HPDE6-E6E7 (cell line): ENCODE measurements around the gene CDK6.

Source experiments
- DNase-seq: peaks from one replicate; pipeline ENCODE4 v3.0.0; 2011; ENCODE audit warnings: missing footprints; ENCODE audit errors: extremely low spot score

Gene CDK6

GRCh38 chr7:92794391-92794790 is 42.0 kb downstream of the CDK6 start:
- no peak for DNase-seq

DNA sequence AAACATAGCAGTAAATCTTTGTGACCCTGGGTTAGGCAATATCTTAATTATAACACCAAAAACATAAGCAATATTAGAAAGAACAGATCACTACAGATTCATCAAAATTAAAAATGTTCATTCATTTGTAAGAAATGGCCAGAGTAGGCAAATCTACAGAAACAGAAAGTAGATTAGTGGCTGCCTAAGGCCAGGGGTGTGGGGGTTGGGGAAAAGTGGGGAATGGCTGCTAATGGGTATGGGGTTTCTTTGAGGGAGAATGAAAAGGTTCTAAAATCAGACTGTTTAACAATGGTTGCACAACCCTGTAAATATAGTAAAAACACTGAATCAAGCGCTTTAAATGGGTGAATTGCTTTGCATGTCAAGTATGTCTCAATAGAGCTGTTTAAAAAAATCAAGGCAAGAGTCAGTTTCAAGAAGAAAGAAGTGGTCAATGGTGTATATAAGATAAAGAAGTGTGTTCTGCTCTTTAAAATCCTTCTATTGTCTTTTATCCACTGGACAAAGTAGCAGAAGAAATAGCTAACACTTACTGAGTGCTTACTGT is 42.6 kb downstream of the CDK6 start:
- no peak for DNase-seq

DNA sequence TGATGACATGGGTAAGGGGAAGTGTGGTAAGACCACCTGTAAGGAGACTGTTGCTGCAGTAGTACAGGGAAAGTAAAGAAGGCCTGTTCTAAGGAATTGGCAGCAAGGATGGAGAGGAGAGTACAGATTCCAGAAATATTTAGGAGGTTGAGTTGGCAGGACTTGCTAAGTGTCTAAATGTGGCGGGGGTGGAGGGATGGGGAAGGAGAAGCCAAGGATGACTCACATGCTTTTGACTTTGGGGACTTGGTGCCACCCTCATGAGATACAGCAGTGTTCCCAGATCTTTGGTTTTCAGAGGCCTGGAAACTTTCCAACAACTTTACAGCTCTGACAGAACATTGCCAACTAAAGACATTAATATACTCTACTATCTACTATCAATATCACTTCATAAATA is 45.4 kb downstream of the CDK6 start:
- no peak for DNase-seq

GRCh38 chr7:92788559-92789183 is 47.7 kb downstream of the CDK6 start:
- DNase-seq: no peak

GRCh38 chr7:92785923-92786322 is 50.5 kb downstream of the CDK6 start:
- no peak for DNase-seq

- DNase-seq: no peak
Observed at GRCh38 chr7:92784935-92785334, 51.4 kb downstream of the CDK6 start.

GRCh38 chr7:92783260-92784201 is 52.8 kb downstream of the CDK6 start:
- DNase-seq: no peak

DNA sequence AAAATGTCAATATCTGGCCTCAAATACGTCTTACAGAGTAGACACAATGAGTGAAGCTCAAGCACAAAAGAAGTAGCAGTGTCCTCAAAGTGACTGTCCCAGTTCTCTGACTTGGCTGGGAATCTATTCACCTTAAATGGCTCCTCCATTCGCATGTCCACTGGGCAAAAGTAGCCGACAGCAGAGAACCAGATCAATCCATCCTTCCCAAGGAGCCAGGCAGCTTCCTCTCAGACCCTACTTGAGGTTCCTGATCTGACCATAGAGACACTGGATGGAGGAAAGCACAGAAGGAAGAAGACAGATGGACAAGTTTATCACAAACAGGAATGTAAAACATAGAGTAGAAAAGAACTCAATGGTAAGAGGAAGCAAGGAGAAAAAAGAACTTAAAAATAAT is 53.5 kb downstream of the CDK6 start:
- no peak for DNase-seq

DNA sequence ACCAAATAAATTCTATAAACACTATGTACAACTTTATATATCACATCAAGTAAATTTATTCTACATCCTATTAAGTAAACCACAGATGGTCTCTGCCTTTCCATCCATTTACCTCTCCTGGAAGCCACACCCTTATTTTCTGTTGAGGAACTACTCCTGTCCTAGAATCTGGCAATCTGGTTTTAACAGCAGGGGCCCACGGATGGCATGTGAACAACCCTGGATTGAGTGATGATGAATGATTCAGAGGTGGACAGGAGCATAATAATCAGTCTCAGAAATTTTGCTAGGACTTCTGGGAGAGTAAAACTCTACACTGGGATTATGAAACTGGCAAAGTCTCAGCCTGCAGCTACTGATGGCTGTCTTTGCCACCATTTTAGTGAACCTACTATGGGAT is 54.1 kb downstream of the CDK6 start:
- no peak for DNase-seq

DNA sequence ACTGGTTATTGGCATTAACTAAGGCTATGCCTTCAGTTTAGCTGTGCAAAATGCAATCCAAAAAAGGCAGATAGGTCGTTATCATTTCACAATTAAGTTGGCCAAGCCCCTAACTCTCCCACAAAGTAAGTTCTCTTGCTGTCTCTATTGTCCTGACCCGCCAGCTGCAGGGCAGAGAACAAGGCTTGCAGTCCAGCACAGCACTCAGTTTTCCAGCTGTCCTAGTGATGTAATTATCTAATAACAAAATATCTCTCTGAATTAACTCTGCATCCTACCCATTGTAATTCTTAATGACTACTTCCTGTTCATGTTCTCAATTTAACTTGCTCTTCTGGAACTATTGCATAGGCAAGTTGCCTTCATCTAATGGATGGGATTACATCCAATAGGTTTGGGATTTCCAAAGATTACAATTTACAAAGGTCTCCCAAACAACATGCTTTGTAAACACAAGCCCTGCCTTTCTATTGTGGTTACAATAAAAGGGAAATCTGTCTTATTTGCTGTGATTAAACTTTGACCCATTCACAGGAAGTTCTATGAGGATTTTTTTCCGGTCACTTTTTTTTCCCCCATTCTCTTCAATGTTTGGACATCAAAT is 55.2 kb downstream of the CDK6 start:
- no peak for DNase-seq

DNA sequence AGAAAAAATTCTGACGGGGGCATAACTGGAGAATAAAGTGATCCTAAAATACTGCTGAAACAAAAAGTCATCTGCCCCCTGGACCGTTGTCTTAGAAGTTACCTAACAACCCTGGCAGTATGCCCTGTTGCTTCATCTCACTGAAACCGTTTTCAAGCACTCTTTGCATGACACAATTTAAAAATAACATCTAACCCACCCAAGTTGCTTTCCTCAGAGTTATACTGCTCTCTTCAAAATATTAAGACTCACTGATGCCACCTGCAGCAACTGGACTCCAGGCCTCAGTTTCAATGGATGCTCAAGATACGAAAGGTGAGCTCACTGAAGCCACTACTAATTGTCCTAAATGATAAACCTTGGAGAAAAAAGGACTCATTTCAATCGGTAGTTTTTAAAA is 57.4 kb downstream of the CDK6 start:
- no peak for DNase-seq

- no peak for DNase-seq
Observed at GRCh38 chr7:92777993-92778392, 58.4 kb downstream of the CDK6 start.

- no peak for DNase-seq
Observed at GRCh38 chr7:92773808-92774207, 62.6 kb downstream of the CDK6 start.

DNA sequence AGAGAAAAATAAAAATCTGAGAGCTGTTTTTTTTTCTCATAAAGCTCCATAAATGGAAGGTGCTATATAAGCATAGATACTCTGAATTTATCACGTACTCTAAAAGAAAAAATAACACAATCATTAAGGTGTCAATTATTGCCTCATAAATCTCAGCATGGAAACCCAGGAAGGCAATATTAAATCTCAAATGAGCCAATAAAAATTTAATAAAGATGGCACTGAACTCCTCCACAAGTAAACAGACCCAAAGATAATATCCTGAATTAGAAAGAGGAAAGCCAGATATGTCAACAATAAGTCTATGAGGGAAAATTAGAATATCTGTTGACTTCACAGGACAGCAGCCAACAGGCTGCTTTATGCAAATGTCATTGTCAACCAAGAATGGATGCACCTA is 66.5 kb downstream of the CDK6 start:
- DNase-seq: no peak

GRCh38 chr7:92769394-92769699 is 67.0 kb downstream of the CDK6 start:
- no peak for DNase-seq

- no peak for DNase-seq
Observed at GRCh38 chr7:92768501-92769393, 67.6 kb downstream of the CDK6 start.

DNA sequence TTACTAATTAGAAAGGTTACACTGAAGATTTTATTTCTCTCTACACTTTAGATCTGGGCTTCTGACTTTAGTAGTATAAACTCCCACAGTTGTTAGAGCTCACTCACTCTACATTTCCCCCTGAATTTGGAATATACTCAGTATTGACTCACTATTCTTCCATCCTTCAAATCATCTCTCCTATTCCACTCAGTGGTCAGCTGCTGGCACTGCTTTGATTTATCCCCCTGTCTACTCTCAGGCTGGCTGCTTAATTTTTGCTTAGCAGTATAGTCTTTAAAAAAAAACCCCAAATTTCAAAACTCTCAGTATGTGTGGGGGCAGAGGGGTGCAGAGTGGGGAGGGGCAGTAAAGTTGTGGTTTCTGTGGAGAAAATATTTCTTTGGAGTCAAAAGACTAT is 68.9 kb downstream of the CDK6 start:
- no peak for DNase-seq

DNA sequence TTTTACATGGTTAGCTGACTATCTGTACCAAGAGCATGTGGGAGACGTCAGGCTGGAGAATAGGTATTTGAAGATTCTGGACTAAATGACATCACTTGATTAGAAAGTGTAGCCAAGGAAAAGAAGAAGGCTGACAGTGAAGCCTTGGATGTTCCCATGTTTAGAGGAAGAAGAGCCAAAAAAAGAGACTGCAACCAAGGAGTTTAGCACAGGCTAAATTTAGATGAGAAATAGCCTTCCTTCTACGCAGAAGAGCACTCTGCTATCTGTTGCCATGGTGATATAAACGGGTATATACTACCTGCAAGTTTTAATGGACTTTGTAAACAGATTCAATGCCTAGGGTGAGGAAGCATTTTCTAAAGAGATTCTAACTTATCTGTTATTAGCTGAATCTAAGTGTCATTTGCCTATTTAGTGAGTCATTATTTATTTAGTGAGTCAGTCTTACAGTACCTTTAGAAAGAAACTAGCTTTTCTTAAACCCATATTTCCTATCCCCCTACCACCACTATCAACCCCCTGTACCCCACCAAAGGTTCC is 69.8 kb downstream of the CDK6 start:
- DNase-seq: peak; percentile 33

DNA sequence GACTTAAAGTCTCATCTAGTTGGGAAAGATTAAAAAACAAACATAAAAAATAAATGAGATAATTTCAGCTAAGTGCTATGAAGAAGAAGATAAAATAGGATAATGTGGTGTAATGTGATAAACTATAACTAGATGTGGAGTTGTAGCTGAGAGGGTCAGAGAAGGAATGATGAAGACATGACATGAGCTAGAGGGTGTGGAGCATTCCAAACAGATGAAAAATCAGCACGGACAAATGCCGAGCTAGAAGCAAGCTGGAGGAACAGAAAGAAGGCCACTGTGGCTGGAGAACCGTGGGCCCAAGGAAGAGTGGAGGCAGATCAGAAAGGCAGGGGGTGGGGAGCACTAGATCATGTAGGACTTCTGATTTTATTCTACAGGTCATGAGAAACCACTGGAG is 70.6 kb downstream of the CDK6 start:
- DNase-seq: peak; percentile 47

- DNase-seq: peak; percentile 65
Observed at GRCh38 chr7:92763636-92764423, 72.5 kb downstream of the CDK6 start.

- DNase-seq: no peak
Observed at GRCh38 chr7:92762851-92763250, 73.5 kb downstream of the CDK6 start.
